ENCODE measurements around the gene PPA2.
"Not testable (repeated sequence)": the region's sequence is repeated elsewhere in the genome, so short reads cannot be mapped to it uniquely, and the experiment has no call there.

DNA sequence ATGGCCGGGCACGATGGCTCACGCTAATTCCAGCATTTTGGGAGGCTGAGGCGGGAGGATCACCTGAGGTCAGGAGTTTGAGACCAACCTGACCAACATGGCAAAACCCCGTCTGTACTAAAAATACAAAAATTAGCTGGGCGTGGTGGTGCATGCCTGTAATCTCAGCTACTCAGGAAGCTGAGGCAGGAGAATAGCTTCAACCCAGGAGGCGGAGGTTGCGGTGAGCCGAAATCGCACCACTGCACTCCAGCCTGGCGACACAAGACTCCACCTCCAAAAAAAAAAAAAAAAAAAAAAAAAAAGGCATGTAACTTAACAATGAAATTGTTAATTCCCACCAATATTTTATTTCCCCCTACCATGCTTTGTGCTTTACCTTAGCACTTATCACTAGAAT lies 15.3 kb downstream of the PPA2 start:
- TF ChIP-seq POLR2A (IDR thresholded peaks at IDR 0.05); EP300 (IDR thresholded peaks at IDR 0.05; ENCODE audit: low read depth): not testable (repeated sequence)

All from transverse colon (tissue), 1 donor.